Measurements from ENCODE around the gene NBEAL2.

NBEAL2 gene

DNA sequence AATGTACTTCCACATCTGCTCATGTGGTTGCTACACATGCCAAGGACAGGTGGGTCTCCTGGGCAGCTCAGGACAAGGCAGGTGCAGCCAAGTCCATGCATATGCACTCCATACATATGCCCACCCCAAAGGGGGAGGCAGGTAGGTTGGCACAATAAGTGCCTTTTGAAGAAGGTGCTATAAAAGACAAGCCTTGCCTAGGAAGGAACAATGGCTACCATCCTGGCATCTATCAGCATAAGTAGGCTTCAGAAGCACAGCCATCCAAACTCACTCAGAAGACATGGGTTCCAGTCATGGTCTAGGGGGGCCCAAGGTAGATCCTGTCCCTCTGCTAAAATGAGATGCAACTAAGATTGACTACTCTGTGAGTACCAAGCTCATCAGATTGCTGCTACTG is 34.6 kb downstream of the NBEAL2 start:
- H3K36me3 ChIP-seq (ENCODE audit: control insufficient read depth in 2 of 2, insufficient read depth in 1 of 2, low read length in 2 of 2): peaks cover 0 to 47% of the 10 kb centered on the region in 2 experiments; a peak in 1 of 3 replicates
- CTCF ChIA-PET: interaction anchor here (1.1 kb wide), 1 partner anchor 16 kb away, joined by 5 read pairs; no protein-coding TSS in a partner anchor

DNA sequence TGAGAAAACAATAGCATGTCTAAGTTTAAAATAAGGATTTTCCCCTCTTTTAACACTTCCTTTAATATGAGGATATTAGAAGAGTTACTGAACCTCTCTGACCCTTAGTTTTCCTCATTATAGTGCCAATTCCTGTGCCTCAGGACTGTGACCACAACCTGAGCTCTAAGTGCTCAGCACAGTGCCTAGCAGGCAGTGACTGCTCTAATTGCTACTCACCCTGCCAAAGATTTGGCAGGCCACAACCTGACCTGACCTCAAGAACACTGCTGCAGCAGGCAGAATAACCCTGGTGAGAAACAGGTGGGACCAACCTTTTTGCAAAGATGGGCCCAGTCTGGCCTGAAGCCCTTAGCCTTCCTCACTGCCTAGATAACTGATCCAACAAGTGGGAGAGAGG is 35.7 kb downstream of the NBEAL2 start:
- no peak overlapping the region for H3K4me3 ChIP-seq (ENCODE audit: low read depth, low read length)
- ChIA-PET CTCF (no interaction called here), POLR2A (no interaction called here)
- no peak overlapping the region for H3K27ac ChIP-seq (ENCODE audit: extremely low read depth, low read depth, low read length)
- no peaks in the 10 kb centered on the region for H3K9me3 ChIP-seq (ENCODE audit: control insufficient read depth, insufficient read depth, low read depth, low read length)
- peaks cover 0 to 58% of the 10 kb centered on the region in 2 experiments; a peak in 1 of 3 replicates for H3K36me3 ChIP-seq (ENCODE audit: control insufficient read depth in 2 of 2, insufficient read depth in 1 of 2, low read length in 2 of 2)
- no peaks in the 10 kb centered on the region for H3K4me1 ChIP-seq (ENCODE audit: control insufficient read depth, insufficient read depth, low read length)
- TF ChIP-seq ZNF211 (tag by site-specific recombination; IDR thresholded peaks at IDR 0.05; ENCODE audit: low read depth): no peak
- TF ChIP-seq ZNF133 (tag by site-specific recombination; IDR thresholded peaks at IDR 0.05): no peak
- no peak for TF ChIP-seq ZNF701 (tag by site-specific recombination; IDR thresholded peaks at IDR 0.05)
- TF ChIP-seq, protein P1, sequence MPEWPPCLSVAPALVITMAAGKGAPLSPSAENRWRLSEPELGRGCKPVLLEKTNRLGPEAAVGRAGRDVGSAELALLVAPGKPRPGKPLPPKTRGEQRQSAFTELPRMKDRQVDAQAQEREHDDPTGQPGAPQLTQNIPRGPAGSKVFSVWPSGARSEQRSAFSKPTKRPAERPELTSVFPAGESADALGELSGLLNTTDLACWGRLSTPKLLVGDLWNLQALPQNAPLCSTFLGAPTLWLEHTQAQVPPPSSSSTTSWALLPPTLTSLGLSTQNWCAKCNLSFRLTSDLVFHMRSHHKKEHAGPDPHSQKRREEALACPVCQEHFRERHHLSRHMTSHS (tag by site-specific recombination; IDR thresholded peaks at IDR 0.05): no peak
- TF ChIP-seq, protein P2, sequence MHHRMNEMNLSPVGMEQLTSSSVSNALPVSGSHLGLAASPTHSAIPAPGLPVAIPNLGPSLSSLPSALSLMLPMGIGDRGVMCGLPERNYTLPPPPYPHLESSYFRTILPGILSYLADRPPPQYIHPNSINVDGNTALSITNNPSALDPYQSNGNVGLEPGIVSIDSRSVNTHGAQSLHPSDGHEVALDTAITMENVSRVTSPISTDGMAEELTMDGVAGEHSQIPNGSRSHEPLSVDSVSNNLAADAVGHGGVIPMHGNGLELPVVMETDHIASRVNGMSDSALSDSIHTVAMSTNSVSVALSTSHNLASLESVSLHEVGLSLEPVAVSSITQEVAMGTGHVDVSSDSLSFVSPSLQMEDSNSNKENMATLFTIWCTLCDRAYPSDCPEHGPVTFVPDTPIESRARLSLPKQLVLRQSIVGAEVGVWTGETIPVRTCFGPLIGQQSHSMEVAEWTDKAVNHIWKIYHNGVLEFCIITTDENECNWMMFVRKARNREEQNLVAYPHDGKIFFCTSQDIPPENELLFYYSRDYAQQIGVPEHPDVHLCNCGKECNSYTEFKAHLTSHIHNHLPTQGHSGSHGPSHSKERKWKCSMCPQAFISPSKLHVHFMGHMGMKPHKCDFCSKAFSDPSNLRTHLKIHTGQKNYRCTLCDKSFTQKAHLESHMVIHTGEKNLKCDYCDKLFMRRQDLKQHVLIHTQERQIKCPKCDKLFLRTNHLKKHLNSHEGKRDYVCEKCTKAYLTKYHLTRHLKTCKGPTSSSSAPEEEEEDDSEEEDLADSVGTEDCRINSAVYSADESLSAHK (tag by site-specific recombination; IDR thresholded peaks at IDR 0.05): no peak
- TF ChIP-seq SP7 (tag by site-specific recombination; IDR thresholded peaks at IDR 0.05): no peak
- TF ChIP-seq ZNF221 (tag by site-specific recombination; IDR thresholded peaks at IDR 0.05; ENCODE audit: borderline replicate concordance): no peak
- TF ChIP-seq YY2 (tag by site-specific recombination; IDR thresholded peaks at IDR 0.05): no peak
- TF ChIP-seq, protein P3, sequence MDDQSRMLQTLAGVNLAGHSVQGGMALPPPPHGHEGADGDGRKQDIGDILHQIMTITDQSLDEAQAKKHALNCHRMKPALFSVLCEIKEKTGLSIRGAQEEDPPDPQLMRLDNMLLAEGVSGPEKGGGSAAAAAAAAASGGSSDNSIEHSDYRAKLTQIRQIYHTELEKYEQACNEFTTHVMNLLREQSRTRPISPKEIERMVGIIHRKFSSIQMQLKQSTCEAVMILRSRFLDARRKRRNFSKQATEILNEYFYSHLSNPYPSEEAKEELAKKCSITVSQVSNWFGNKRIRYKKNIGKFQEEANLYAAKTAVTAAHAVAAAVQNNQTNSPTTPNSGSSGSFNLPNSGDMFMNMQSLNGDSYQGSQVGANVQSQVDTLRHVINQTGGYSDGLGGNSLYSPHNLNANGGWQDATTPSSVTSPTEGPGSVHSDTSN (CRISPR knock-in tag; IDR thresholded peaks at IDR 0.05): no peak
- TF ChIP-seq ZFP37 (tag by site-specific recombination; IDR thresholded peaks at IDR 0.05): no peak
- TF ChIP-seq OVOL3 (tag by site-specific recombination; IDR thresholded peaks at IDR 0.05): no peak
- no peak for TF ChIP-seq ZNF548 (tag by site-specific recombination; IDR thresholded peaks at IDR 0.05)
- TF ChIP-seq, protein P4, sequence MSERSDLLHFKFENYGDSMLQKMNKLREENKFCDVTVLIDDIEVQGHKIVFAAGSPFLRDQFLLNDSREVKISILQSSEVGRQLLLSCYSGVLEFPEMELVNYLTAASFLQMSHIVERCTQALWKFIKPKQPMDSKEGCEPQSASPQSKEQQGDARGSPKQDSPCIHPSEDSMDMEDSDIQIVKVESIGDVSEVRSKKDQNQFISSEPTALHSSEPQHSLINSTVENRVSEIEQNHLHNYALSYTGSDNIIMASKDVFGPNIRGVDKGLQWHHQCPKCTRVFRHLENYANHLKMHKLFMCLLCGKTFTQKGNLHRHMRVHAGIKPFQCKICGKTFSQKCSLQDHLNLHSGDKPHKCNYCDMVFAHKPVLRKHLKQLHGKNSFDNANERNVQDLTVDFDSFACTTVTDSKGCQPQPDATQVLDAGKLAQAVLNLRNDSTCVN (tag by site-specific recombination; optimal IDR thresholded peaks at IDR 0.05): no peak
- TF ChIP-seq, protein P5, sequence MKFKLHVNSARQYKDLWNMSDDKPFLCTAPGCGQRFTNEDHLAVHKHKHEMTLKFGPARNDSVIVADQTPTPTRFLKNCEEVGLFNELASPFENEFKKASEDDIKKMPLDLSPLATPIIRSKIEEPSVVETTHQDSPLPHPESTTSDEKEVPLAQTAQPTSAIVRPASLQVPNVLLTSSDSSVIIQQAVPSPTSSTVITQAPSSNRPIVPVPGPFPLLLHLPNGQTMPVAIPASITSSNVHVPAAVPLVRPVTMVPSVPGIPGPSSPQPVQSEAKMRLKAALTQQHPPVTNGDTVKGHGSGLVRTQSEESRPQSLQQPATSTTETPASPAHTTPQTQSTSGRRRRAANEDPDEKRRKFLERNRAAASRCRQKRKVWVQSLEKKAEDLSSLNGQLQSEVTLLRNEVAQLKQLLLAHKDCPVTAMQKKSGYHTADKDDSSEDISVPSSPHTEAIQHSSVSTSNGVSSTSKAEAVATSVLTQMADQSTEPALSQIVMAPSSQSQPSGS (tag by site-specific recombination; IDR thresholded peaks at IDR 0.05; ENCODE audit: low read depth): no peak

More for the DNA sequence above, 34.6 kb downstream of the NBEAL2 start:
- Histone ChIP-seq H3K4me3 (ENCODE audit: low read depth, low read length) (no peak overlapping the region), H3K4me1 (ENCODE audit: control insufficient read depth, insufficient read depth, low read length) (no peaks in the 10 kb centered on the region), H3K27ac (ENCODE audit: extremely low read depth, low read depth, low read length) (no peak overlapping the region), H3K9me3 (ENCODE audit: control insufficient read depth, insufficient read depth, low read depth, low read length) (no peaks in the 10 kb centered on the region)
- POLR2A ChIA-PET: no interaction called here
- TF ChIP-seq ZNF302 (tag by site-specific recombination; IDR thresholded peaks at IDR 0.05; ENCODE audit: low read depth) (no peak), ZNF211 (tag by site-specific recombination; IDR thresholded peaks at IDR 0.05; ENCODE audit: low read depth) (no peak), ZNF658 (tag by site-specific recombination; IDR thresholded peaks at IDR 0.05) (no peak), ZNF549 (tag by site-specific recombination; IDR thresholded peaks at IDR 0.05) (no peak), SCRT2 (tag by site-specific recombination; IDR thresholded peaks at IDR 0.05) (no peak), FEZF1 (tag by site-specific recombination; IDR thresholded peaks at IDR 0.05) (no peak), ZNF114 (tag by site-specific recombination; IDR thresholded peaks at IDR 0.05) (no peak), ZNF76 (tag by site-specific recombination; IDR thresholded peaks at IDR 0.05; ENCODE audit: borderline replicate concordance, low read depth) (no peak), ZNF174 (tag by site-specific recombination; IDR thresholded peaks at IDR 0.05) (no peak), KLF16 (tag by site-specific recombination; IDR thresholded peaks at IDR 0.05) (no peak), ZNF560 (tag by site-specific recombination; IDR thresholded peaks at IDR 0.05; ENCODE audit: borderline replicate concordance) (no peak), ZNF169 (tag by site-specific recombination; IDR thresholded peaks at IDR 0.05) (no peak), ZNF670 (tag by site-specific recombination; IDR thresholded peaks at IDR 0.05; ENCODE audit: low read depth) (no peak), ZNF423 (tag by site-specific recombination; IDR thresholded peaks at IDR 0.05) (no peak), SCRT1 (tag by site-specific recombination; IDR thresholded peaks at IDR 0.05; ENCODE audit: borderline replicate concordance) (no peak), ZNF624 (tag by site-specific recombination; IDR thresholded peaks at IDR 0.05) (no peak)
- TF ChIP-seq, protein P6, sequence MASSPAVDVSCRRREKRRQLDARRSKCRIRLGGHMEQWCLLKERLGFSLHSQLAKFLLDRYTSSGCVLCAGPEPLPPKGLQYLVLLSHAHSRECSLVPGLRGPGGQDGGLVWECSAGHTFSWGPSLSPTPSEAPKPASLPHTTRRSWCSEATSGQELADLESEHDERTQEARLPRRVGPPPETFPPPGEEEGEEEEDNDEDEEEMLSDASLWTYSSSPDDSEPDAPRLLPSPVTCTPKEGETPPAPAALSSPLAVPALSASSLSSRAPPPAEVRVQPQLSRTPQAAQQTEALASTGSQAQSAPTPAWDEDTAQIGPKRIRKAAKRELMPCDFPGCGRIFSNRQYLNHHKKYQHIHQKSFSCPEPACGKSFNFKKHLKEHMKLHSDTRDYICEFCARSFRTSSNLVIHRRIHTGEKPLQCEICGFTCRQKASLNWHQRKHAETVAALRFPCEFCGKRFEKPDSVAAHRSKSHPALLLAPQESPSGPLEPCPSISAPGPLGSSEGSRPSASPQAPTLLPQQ (tag by site-specific recombination; IDR thresholded peaks at IDR 0.05): no peak
- TF ChIP-seq, protein P7, sequence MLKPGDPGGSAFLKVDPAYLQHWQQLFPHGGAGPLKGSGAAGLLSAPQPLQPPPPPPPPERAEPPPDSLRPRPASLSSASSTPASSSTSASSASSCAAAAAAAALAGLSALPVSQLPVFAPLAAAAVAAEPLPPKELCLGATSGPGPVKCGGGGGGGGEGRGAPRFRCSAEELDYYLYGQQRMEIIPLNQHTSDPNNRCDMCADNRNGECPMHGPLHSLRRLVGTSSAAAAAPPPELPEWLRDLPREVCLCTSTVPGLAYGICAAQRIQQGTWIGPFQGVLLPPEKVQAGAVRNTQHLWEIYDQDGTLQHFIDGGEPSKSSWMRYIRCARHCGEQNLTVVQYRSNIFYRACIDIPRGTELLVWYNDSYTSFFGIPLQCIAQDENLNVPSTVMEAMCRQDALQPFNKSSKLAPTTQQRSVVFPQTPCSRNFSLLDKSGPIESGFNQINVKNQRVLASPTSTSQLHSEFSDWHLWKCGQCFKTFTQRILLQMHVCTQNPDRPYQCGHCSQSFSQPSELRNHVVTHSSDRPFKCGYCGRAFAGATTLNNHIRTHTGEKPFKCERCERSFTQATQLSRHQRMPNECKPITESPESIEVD (tag by site-specific recombination; IDR thresholded peaks at IDR 0.05): no peak

Measured in HEK293 (cell line).